SU-DHL-6 (cell line): ENCODE results near the gene ENOX2.
A peak's percentile ranks its signal among the peaks of the same experiment; 100 is the strongest.

Source experiments
- H2AFZ ChIP-seq: fragments of 200-600 bp; sonication (generic); 2 replicates; pipeline ENCODE4 v1.6.1; 2014; ENCODE audit warnings: low read depth, mild to moderate bottlenecking, moderate library complexity, mixed read lengths, antibody characterized with exemption, low read length; ENCODE audit not compliant: severe bottlenecking
- H3F3A ChIP-seq: fragments of 200-600 bp; shearing (Covaris generic); 2 replicates; pipeline ENCODE4 v1.6.0; 2016; ENCODE audit warnings: antibody characterized with exemption, mild to moderate bottlenecking; ENCODE audit not compliant: insufficient read depth
- H3K27ac ChIP-seq: fragments of 200-600 bp; sonication (generic); 2 replicates; pipeline ENCODE4 v1.5.1; 2016; ENCODE audit warnings: low read depth, mild to moderate bottlenecking, low read length, moderate library complexity, mixed read lengths
- H3K27me3 ChIP-seq: fragments of 200-600 bp; sonication (generic), shearing (Covaris generic); 2 replicates; pipeline ENCODE4 v1.6.0; 2014; ENCODE audit warnings: mild to moderate bottlenecking, low read length
- H3K36me3 ChIP-seq: fragments of 200-600 bp; sonication (generic); 2 replicates; pipeline ENCODE4 v1.6.1; 2014; ENCODE audit warnings: mild to moderate bottlenecking, low read length, mixed read lengths
- H3K4me2 ChIP-seq: fragments of 300-600, 200-600 bp; shearing (Covaris generic), sonication (generic); 2 replicates; pipeline ENCODE4 v1.6.0; 2014; ENCODE audit warnings: low read length, low read depth, mild to moderate bottlenecking; ENCODE audit not compliant: poor library complexity, severe bottlenecking
- H3K4me3 ChIP-seq: fragments of 200-600 bp; sonication (generic); 2 replicates; pipeline ENCODE4 v1.5.1; 2014; ENCODE audit warnings: antibody characterized with exemption, low read length, mild to moderate bottlenecking, mixed read lengths; ENCODE audit not compliant: insufficient read depth, poor library complexity, severe bottlenecking
- H3K79me2 ChIP-seq: fragments of 200-600 bp; sonication (generic); 2 replicates; pipeline ENCODE4 v1.6.1; 2014; ENCODE audit warnings: mild to moderate bottlenecking, low read length, moderate library complexity; ENCODE audit not compliant: insufficient read depth
- H3K9ac ChIP-seq: fragments of 200-600 bp; sonication (generic); 2 replicates; pipeline ENCODE4 v1.7.0; 2014; ENCODE audit warnings: mild to moderate bottlenecking, low read length
- H3K9me2 ChIP-seq: fragments of 200-600 bp; sonication (generic); replicated peaks from 2 replicates; pipeline ENCODE4 v1.6.1; 2014; ENCODE audit warnings: low read length; ENCODE audit not compliant: insufficient read depth
- H3K9me3 ChIP-seq: fragments of 200-600 bp; sonication (generic); 2 replicates; pipeline ENCODE4 v1.6.1; 2014; ENCODE audit warnings: low read length, mixed read lengths; ENCODE audit not compliant: insufficient read depth
- H4K20me1 ChIP-seq: fragments of 200-600 bp; sonication (generic); 2 replicates; pipeline ENCODE4 v1.6.1; 2014; ENCODE audit warnings: low read depth, mild to moderate bottlenecking, antibody characterized with exemption, low read length, moderate library complexity, mixed read lengths
- EZH2phosphoT487 ChIP-seq: fragments of 200-600 bp; sonication (generic), shearing (Covaris generic); conservative IDR thresholded peaks from 2 replicates; pipeline ENCODE4 v1.6.1; 2018; ENCODE audit warnings: mild to moderate bottlenecking, antibody characterized with exemption, low read length, moderate library complexity, mixed read lengths
- TF ChIP-seq, protein P1 (sequence below): fragments of 200-600 bp; sonication (generic); IDR thresholded peaks from one replicate; pipeline ENCODE4 v1.5.1; 2017; ENCODE audit warnings: antibody characterized with exemption, mild to moderate bottlenecking, low read length, moderate library complexity; ENCODE audit not compliant: insufficient read depth, poor library complexity, severe bottlenecking

The ENOX2 gene, protein sequence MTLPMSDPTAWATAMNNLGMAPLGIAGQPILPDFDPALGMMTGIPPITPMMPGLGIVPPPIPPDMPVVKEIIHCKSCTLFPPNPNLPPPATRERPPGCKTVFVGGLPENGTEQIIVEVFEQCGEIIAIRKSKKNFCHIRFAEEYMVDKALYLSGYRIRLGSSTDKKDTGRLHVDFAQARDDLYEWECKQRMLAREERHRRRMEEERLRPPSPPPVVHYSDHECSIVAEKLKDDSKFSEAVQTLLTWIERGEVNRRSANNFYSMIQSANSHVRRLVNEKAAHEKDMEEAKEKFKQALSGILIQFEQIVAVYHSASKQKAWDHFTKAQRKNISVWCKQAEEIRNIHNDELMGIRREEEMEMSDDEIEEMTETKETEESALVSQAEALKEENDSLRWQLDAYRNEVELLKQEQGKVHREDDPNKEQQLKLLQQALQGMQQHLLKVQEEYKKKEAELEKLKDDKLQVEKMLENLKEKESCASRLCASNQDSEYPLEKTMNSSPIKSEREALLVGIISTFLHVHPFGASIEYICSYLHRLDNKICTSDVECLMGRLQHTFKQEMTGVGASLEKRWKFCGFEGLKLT

DNA sequence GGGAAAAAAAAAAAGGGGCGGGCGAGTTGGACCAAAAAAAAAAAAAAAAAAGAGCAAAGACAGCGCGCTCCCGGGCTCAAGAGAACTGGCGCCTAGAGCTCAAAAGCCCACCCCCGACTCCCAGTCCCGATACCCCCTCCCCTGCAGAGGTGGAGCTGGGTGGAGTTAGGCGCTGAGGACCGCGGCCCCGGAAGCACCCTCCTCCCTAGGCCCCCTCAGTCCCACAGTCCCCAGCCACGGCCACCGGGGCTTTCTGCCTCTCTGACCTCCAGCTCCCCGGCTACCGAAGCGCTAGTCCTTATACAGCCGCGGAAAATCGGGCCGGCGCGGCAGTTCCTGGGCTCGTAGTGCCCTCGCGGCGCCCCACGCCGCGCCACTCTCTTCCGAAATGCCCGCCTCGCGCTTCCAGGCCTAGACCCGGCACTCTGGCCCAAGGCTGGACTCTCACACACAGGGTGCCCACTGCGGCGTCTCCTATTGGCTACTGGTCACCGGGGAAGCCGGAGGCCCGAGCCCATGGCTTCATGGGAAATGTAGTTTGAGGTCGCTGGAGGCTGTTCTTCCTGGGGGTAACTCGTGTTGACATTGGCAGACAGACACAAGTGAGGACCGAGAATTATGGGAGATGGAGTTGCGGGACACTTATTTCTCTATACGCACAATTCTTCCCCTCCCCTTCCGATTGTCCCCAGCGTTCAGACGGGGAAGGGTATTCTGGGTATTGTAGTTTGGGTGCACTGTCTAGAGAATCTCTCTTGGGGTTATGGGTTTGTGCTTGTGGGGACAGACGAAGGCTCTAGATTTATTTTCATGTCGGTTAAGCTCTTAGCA is at the start of gene ENOX2:
Gene ENOX2 (minus strand): TSS at position 427 of the 831 bp plus-strand sequence. CDS start 199,993 bp downstream, outside the sequence.
- Histone ChIP-seq H3K9ac (peak within 1 kb of the TSS; percentile 82), H3K79me2 (peaks cover 4% of the 10 kb centered on the region; the same call in 1 of the 2 replicates), H3K4me3 (peak within 1 kb of the TSS; percentile 79), H4K20me1 (no peaks in the 10 kb centered on the region), H3K27ac (peak within 1 kb of the TSS; percentile 45; the same call in 1 of the 2 replicates), H3K4me2 (peak within 1 kb of the TSS; percentile 82), H2AFZ (peak within 1 kb of the TSS; percentile 76), H3K9me3 (no peaks in the 10 kb centered on the region), H3K9me2 (no peaks in the 10 kb centered on the region), H3K27me3 (no peaks in the 10 kb centered on the region), H3K36me3 (no peaks in the 10 kb centered on the region), H3F3A (no peaks in the 10 kb centered on the region; the same call in 1 of the 2 replicates)
- TF ChIP-seq, protein P1, sequence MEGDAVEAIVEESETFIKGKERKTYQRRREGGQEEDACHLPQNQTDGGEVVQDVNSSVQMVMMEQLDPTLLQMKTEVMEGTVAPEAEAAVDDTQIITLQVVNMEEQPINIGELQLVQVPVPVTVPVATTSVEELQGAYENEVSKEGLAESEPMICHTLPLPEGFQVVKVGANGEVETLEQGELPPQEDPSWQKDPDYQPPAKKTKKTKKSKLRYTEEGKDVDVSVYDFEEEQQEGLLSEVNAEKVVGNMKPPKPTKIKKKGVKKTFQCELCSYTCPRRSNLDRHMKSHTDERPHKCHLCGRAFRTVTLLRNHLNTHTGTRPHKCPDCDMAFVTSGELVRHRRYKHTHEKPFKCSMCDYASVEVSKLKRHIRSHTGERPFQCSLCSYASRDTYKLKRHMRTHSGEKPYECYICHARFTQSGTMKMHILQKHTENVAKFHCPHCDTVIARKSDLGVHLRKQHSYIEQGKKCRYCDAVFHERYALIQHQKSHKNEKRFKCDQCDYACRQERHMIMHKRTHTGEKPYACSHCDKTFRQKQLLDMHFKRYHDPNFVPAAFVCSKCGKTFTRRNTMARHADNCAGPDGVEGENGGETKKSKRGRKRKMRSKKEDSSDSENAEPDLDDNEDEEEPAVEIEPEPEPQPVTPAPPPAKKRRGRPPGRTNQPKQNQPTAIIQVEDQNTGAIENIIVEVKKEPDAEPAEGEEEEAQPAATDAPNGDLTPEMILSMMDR: no peak

DNA sequence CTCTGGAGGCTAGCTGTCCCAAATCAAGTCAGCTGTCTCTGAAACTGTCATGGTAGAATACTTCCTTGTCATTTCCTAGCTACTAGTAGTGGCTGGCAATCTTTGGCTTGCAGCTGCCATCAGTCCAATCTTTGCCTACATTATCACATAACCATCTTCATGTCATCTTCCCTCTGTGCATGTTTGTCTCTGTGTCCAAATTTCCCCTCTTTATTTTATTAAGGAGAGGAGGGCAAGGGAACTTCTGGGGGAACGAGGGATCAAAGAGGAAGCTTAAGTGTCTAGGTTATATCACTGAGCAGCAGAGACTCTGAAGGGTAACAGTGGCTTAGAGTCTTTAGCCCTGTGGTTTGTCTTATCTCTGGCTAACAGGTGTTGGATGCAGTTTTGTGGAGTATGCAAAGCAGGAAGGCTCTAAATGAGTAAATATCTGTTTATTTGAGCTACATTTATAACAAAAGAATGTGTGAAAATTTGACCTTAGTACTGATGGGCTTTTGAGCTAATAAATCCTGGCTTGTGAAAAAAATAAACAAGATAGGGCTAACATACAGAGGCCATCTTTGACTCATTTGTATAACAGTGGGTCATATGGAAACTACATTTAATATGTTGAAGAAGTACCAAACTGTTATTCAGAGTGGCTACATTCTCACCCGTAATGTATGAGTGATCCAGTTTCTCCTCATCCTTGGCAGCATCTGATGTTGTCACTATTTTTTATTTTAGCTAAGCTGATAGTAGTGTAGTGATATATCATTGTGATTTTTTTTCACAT is 49.4 kb upstream of the ENOX2 start:
- Histone ChIP-seq H3K27me3 (no peaks in the 10 kb centered on the region), H3K4me3 (no peak overlapping the region), H3K4me2 (no peak overlapping the region), H3K36me3 (no peaks in the 10 kb centered on the region), H2AFZ (no peak overlapping the region), H3F3A (no peaks in the 10 kb centered on the region), H3K9ac (no peak overlapping the region), H3K79me2 (no peaks in the 10 kb centered on the region), H3K9me3 (no peaks in the 10 kb centered on the region), H3K9me2 (no peaks in the 10 kb centered on the region), H3K27ac (no peak overlapping the region), H4K20me1 (no peaks in the 10 kb centered on the region)
- TF ChIP-seq, protein P1: no peak
- TF ChIP-seq EZH2phosphoT487: no peak

DNA sequence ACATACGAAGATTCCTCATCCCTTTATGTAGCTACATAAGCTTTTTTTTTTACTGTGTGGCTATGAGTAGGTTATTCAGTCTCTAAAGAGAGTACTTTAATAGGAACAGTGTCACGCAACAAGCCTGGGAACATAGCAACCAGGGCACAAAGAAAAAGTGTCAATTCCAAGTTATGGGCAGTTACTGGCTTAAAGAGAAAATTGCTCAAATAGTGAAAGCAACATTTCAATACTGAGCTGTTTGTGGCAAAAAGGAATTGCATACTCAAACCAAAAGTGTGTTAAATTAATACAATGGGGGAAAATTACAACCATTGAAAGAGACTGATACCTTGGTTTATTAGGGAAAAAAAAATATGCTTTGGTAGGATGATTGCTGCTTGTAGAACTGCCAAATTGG is 41.2 kb upstream of the ENOX2 start:
- Histone ChIP-seq H3K4me2 (no peak overlapping the region), H3K27ac (no peak overlapping the region), H3K9me2 (no peaks in the 10 kb centered on the region), H3K9ac (no peak overlapping the region), H3K79me2 (no peaks in the 10 kb centered on the region), H4K20me1 (no peaks in the 10 kb centered on the region), H3K27me3 (no peaks in the 10 kb centered on the region), H3K9me3 (no peaks in the 10 kb centered on the region), H3K4me3 (no peak overlapping the region), H3F3A (no peaks in the 10 kb centered on the region), H3K36me3 (no peaks in the 10 kb centered on the region), H2AFZ (no peak overlapping the region)
- no peak for TF ChIP-seq EZH2phosphoT487
- TF ChIP-seq, protein P1: no peak
